Caco-2 (cell line): ENCODE measurements around the gene CTIF. TPM values are rescaled to one million over a fixed set of nuclear protein-coding genes. Genes with fewer than 3 reads are reported as not detected.

Source experiments
- BruUV-seq: library from RNA; stranded (reverse); fragments of 400-500 nt; replicated peaks from 2 replicates; lab custom pipeline; 2021; lab: Mats Ljungman, UMichigan
- CTCF ChIA-PET: fragments of 300-600 bp; sonication (Branson Sonifier 250); formaldehyde crosslinking; loops from one replicate; lab custom pipeline; 2022; ENCODE audit warnings: antibody characterized with exemption; lab: Charles Lee
- POLR2A ChIA-PET: fragments of 300-600 bp; sonication (Branson Sonifier 250); formaldehyde crosslinking; loops from one replicate; lab custom pipeline; 2022; ENCODE audit warnings: antibody characterized with exemption; lab: Charles Lee
- DNase-seq, 2 experiments: peaks; one replicate each; pipeline versions ENCODE4 v3.0.0 to v3.0.0-alpha.2; 2020 to 2022
- H3K27me3 ChIP-seq: replicated peaks from 2 replicates; pipeline ENCODE4 v1.6.0; 2011; ENCODE audit warnings: low read length; ENCODE audit not compliant: control insufficient read depth, insufficient read depth
- H3K36me3 ChIP-seq: 2 replicates; pipeline ENCODE4 v1.5.1; 2011; ENCODE audit warnings: low read length; ENCODE audit not compliant: control insufficient read depth, insufficient read depth
- H3K4me1 ChIP-seq: fragments of 250-450 bp; sonication (Bioruptor Pico); 2 replicates; pipeline ENCODE4 v1.5.1; 2020; ENCODE audit warnings: mild to moderate bottlenecking
- H3K4me3 ChIP-seq: 2 replicates; pipeline ENCODE4 v1.5.1; 2011; ENCODE audit warnings: low read depth, mild to moderate bottlenecking, control low read depth, low read length
- H3K9me3 ChIP-seq: fragments of 250-450 bp; sonication (Bioruptor Pico); 2 replicates; pipeline ENCODE4 v1.5.1; 2020; ENCODE audit warnings: mild to moderate bottlenecking, moderate library complexity
- H3K27ac Mint-ChIP-seq: one replicate; pipeline ENCODE4 v1.8.0; 2022; ENCODE audit warnings: mixed read lengths; ENCODE audit not compliant: unreplicated experiment
- H3K27me3 Mint-ChIP-seq: one replicate; pipeline ENCODE4 v1.8.0; 2022; ENCODE audit warnings: mixed read lengths; ENCODE audit not compliant: insufficient read depth, unreplicated experiment
- H3K36me3 Mint-ChIP-seq: one replicate; pipeline ENCODE4 v1.8.0; 2022; ENCODE audit warnings: mild to moderate bottlenecking, mixed read lengths; ENCODE audit not compliant: insufficient read depth, unreplicated experiment
- H3K4me1 Mint-ChIP-seq: one replicate; pipeline ENCODE4 v1.8.0; 2022; ENCODE audit warnings: low read depth, mixed read lengths; ENCODE audit not compliant: unreplicated experiment
- H3K4me3 Mint-ChIP-seq: one replicate; pipeline ENCODE4 v1.8.0; 2022; ENCODE audit warnings: mild to moderate bottlenecking, moderate library complexity, mixed read lengths; ENCODE audit not compliant: unreplicated experiment
- H3K9me3 Mint-ChIP-seq: one replicate; pipeline ENCODE4 v1.8.0; 2022; ENCODE audit warnings: mixed read lengths; ENCODE audit not compliant: unreplicated experiment
- intact Hi-C: fragments of 100-400 bp; cut with micrococcal nuclease; formaldehyde crosslinking; loops from one replicate; pipeline ENCODE4 v1.10.0; 2022; ENCODE audit not compliant: unreplicated experiment
- total RNA-seq: library from RNA; stranded (reverse); gene quantifications from 2 replicates; pipeline ENCODE4 v1.2.3, GENCODE V29; 2022
- TF ChIP-seq, protein P1 (sequence below), 2 experiments: fragments of 200-600 bp in 1 of 2; IDR thresholded peaks; 1 replicate in 1 of 2; 2 replicates in 1 of 2; pipeline versions ENCODE4 v1.5.1 to v1.8.0; 2011 to 2022; ENCODE audit warnings: antibody characterized with exemption in 1 of 2, control low read depth in 1 of 2, inconsistent platforms in 1 of 2, low read depth in 1 of 2, low read length in 1 of 2, mild to moderate bottlenecking in 1 of 2, moderate library complexity in 1 of 2; ENCODE audit not compliant: insufficient read depth in 1 of 2, severe bottlenecking in 1 of 2, unreplicated experiment in 1 of 2

Gene CTIF
- total RNA-seq, 1 experiment from 2014 or later, result 19.9 TPM

DNA sequence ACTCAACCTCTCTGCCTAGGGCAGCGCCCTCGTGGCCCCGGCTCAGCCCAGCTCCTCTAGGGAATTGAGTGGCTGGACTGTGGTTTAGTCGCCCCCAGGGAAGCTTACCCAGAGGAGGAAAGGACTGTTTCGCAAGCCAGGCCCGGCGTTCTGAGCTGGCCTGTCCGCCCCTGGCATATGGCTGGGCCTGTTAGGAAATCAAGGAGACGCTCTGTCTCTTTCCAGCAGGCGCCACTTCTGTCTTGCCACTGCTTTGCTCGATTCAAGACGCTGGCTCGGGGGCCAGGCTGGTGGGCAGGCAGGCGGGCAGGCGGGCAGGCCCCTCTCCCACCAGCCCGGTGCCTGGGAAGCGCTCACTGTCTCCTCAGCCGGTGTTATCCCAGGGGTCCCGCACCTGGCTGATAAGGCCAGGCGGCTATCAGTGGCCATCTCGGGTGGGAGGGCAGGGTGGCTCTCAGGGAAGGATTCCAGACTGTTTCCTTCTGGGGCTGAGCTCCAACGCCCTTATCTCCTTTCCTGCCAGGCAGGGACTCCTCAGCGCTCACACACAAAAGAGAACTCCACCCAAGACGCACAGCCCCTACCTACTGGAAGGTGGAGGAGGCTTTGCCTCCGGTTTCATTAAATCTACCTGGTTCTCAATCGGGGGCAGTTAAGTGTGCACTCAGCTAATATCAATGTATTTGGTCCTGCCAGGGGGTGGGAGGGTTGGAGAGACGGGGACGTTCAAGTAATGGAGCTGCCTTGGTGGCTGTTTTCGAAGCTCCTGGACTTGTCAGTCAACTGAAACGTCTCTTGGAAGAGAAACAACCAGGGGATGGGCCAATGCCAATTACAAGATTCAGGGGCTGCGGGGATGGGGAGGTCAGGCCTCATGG, 302.8 kb downstream of the CTIF start:
- DNase-seq, result peak; percentile 2 to 36
- Histone ChIP-seq H3K4me3 (no peak overlapping the region), H3K36me3 (no peaks in the 10 kb centered on the region), H3K9me3 (no peaks in the 10 kb centered on the region), H3K27me3 (no peaks in the 10 kb centered on the region), H3K4me1 (no peaks in the 10 kb centered on the region)
- H3K27ac Mint-ChIP-seq, result no peak overlapping the region
- ChIA-PET POLR2A (no interaction called here), CTCF (no interaction called here)
- no TSS peak for BruUV-seq
- peaks cover 14% of the 10 kb centered on the region for H3K9me3 Mint-ChIP-seq
- TF ChIP-seq, protein P1, sequence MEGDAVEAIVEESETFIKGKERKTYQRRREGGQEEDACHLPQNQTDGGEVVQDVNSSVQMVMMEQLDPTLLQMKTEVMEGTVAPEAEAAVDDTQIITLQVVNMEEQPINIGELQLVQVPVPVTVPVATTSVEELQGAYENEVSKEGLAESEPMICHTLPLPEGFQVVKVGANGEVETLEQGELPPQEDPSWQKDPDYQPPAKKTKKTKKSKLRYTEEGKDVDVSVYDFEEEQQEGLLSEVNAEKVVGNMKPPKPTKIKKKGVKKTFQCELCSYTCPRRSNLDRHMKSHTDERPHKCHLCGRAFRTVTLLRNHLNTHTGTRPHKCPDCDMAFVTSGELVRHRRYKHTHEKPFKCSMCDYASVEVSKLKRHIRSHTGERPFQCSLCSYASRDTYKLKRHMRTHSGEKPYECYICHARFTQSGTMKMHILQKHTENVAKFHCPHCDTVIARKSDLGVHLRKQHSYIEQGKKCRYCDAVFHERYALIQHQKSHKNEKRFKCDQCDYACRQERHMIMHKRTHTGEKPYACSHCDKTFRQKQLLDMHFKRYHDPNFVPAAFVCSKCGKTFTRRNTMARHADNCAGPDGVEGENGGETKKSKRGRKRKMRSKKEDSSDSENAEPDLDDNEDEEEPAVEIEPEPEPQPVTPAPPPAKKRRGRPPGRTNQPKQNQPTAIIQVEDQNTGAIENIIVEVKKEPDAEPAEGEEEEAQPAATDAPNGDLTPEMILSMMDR (IDR thresholded peaks at IDR 0.05; ENCODE audit: insufficient read depth in 1 of 2, low read depth in 1 of 2, low read length in 1 of 2, severe bottlenecking in 1 of 2, unreplicated experiment in 1 of 2), result no peak
- H3K36me3 Mint-ChIP-seq, result peaks cover 13% of the 10 kb centered on the region
- peaks cover 6% of the 10 kb centered on the region for H3K4me1 Mint-ChIP-seq
- intact Hi-C loops, result no loop called here
- no peaks in the 10 kb centered on the region for H3K27me3 Mint-ChIP-seq
- H3K4me3 Mint-ChIP-seq, result no peak overlapping the region

DNA sequence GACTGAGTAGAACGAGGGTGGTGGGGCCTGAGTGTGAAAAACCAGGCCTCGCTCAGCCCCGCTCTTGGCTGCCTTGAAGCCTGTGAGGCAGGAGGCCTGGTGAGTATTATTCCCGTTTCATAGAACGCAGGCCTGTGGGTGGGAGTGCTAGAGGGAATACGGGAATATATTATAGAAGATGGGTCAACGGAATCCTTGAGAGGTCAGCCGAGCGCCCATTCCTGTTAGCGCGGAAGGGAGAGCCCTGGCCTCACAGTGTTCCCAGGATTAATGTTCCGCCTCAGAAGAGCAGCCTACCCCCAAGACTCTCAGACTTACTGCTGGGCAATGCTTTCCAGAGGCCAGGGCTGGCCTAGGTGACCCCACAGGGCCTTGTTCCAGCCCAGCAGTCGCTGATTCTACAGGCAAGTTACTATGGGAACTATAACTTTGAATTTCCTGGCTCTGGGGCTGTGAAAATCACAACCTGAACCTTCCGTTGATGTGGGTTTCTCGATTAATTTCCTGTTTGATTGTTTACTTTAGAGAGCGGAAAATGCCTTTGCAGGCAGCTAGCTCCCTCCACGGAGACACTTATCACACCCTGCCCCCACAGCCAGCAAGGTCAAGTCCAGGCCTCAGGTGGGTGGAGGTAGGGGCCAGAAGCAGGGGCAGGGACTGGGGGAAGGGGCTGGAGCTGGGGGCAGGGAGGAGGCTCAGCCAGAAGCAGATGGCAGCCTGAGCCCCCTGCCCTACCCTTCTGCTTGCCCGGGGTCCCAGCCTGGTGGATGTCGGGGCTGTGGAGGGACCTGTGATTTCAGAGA, 303.6 kb downstream of the CTIF start:
- Mint-ChIP-seq H3K27ac (no peak overlapping the region), H3K9me3 (peaks cover 18% of the 10 kb centered on the region), H3K27me3 (no peaks in the 10 kb centered on the region), H3K4me3 (no peak overlapping the region), H3K4me1 (peaks cover 6% of the 10 kb centered on the region), H3K36me3 (peaks cover 15% of the 10 kb centered on the region)
- Histone ChIP-seq H3K36me3 (no peaks in the 10 kb centered on the region), H3K4me3 (no peak overlapping the region), H3K4me1 (no peaks in the 10 kb centered on the region), H3K9me3 (no peaks in the 10 kb centered on the region), H3K27me3 (no peaks in the 10 kb centered on the region)
- CTCF ChIA-PET, result no interaction called here
- DNase-seq, result no peak
- BruUV-seq, result no TSS peak
- TF ChIP-seq, protein P1 (IDR thresholded peaks at IDR 0.05; ENCODE audit: insufficient read depth in 1 of 2, low read depth in 1 of 2, low read length in 1 of 2, severe bottlenecking in 1 of 2, unreplicated experiment in 1 of 2), result no peak
- POLR2A ChIA-PET, result no interaction called here
- intact Hi-C loops, result no loop called here

DNA sequence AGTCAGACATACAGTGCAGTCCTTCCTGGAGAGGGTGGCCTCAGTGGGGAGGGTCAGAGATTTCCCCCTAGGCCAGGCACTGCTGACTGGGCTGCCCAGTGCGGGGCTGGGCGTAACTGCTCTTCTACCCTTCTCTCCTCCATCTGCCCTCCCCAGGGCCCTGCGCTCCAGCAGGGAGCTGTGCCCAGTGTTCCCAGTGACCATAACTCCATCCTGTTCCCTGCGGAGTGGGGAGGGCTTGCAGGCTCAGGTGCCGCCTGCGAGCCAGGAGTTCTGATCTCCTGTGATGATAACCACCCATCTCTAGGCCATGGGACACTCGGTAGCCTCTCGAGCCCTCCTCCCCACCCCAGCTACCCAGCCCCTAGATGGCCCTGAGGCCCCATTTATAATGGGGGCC, 304.3 kb downstream of the CTIF start:
- Histone ChIP-seq H3K36me3 (no peaks in the 10 kb centered on the region), H3K4me3 (no peak overlapping the region), H3K4me1 (no peaks in the 10 kb centered on the region), H3K27me3 (no peaks in the 10 kb centered on the region), H3K9me3 (no peaks in the 10 kb centered on the region)
- POLR2A ChIA-PET, result no interaction called here
- H3K27me3 Mint-ChIP-seq, result no peaks in the 10 kb centered on the region
- no peak overlapping the region for H3K4me3 Mint-ChIP-seq
- H3K9me3 Mint-ChIP-seq, result peaks cover 18% of the 10 kb centered on the region
- TF ChIP-seq, protein P1 (IDR thresholded peaks at IDR 0.05; ENCODE audit: insufficient read depth in 1 of 2, low read depth in 1 of 2, low read length in 1 of 2, severe bottlenecking in 1 of 2, unreplicated experiment in 1 of 2), result no peak
- no peak for DNase-seq
- BruUV-seq, result no TSS peak
- intact Hi-C loops, result no loop called here
- H3K27ac Mint-ChIP-seq, result no peak overlapping the region
- peaks cover 6% of the 10 kb centered on the region for H3K4me1 Mint-ChIP-seq
- CTCF ChIA-PET, result no interaction called here
- peaks cover 15% of the 10 kb centered on the region for H3K36me3 Mint-ChIP-seq
